ENCODE results near the gene GPC3.
"Not testable (repeated sequence)": the region's sequence is repeated elsewhere in the genome, so short reads cannot be mapped to it uniquely, and the experiment has no call there.

The GPC3 gene

DNA sequence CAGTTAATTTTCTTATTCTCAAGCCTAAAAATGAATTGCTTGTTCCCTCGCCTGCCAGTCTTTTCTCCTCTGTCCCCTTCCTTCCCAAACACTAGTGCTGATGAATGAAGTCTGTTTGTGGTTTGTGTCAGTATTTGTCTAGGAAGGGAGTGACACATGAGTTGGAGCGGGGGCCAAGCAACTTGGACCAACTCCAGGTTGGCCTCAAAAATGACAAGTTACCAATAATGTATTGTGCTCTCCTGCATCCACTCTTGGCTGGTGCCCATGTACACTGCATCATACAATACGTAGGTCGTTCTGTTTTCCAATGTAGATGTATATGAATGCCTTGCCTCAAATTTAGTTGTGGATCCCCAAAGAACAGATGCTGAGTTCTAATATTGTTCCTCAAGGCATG, 347.1 kb downstream of the GPC3 start:
- DNase-seq = no peak

DNA sequence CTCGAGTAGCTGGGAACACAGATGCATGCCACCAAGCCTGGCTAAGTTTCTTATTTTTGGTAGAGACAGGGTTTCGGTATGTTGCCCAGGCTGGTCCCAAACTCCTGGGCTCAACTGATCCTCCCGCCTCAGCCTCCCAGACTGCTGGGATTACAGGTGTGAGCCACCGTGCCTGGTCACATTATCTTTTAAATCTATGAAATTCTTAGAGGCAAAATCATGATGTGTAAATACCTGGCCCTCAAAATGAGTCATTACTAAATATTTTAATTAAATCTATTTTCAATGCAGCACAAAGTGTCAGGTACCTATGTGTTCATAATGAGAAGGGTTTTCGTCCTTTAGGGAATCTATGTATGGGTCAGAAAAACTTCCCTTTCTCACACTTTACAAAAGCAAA, 347.6 kb downstream of the GPC3 start:
- DNase-seq = no peak

DNA sequence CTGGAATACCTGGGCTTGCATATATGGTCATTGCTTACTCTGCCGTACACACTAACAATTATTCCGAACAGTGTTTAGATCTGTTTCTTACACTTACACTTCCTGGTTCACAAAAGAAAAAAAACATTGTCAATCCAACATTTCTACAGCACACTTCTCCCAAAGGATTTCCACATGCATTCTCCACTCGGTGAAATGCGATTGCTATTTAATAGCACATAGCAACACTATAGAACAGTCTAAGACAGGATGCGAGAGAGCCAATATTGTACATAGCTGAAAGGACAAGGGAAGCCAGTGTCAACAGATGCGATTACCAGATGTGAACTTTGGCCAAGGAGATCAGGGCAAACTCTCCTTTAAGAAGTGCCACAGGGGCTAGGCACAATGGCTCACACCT, 349.4 kb downstream of the GPC3 start:
- DNase-seq = no peak

GRCh38 chrX:133634416-133634815, 351.0 kb downstream of the GPC3 start:
- no peak for DNase-seq

GRCh38 chrX:133633950-133634349, 351.4 kb downstream of the GPC3 start:
- DNase-seq = no peak

DNA sequence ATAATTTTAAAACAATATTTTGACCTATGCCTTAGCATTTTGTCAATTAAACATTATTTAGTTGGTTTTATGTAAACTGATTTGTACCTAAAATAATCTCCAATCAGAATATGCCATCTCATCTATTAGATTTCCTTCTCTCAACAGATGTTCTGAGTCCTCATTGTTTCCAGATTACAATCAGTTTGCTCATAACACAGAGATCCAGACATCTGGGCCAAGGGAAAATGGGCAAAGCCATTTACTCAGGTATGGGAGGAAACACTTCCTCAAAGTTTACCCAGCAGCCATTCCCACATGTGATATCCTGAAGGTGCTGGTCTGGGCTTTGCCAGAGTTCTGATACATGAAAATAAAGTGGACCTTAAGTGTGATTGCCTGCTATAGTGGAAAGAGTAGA, 352.2 kb downstream of the GPC3 start:
- no peak for DNase-seq

- DNase-seq = no peak
Observed at GRCh38 chrX:133630362-133630761, 355.0 kb downstream of the GPC3 start.

GRCh38 chrX:133627673-133628072, 357.7 kb downstream of the GPC3 start:
- DNase-seq = no peak

GRCh38 chrX:133621384-133621783, 364.0 kb downstream of the GPC3 start:
- not testable (repeated sequence) for DNase-seq

DNA sequence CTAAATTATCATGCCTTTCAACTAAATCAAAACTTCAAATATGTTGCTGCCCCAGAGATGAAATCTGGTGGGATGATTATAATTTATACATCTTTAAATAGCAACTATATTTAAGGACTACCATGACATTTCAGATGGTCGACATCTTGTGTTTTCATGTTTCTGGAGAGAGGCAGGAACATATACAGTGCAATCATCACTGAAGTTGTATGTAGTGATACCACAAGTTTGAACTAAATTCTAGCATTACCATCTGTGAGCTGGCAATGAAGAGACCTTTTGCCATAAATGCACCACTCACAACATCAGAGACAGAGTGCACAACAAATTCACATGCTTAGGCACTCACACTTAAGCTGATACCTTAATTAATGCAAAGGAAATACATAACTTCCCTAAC, 373.7 kb downstream of the GPC3 start:
- no peak for DNase-seq

GRCh38 chrX:133610056-133610455, 375.3 kb downstream of the GPC3 start:
- no peak for DNase-seq

DNA sequence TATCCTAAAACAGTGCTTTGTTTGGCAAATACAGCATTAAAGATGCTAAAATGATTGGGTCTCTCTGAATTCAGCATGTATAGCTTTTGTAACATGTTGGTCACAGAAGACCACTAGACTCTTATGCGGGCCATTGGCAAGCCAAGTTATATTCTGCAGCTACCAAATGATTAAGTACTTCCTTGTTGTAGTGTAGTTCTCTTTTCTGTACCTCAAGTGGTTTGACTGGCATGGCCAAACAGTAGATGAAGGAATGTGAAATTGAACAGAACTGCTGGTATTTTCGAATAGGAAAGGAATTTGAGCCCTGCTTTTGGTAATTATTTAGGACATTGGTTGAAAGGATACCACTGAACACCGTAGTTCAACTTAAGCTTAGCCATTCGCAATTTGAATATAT, 376.2 kb downstream of the GPC3 start:
- DNase-seq = no peak

GRCh38 chrX:133608406-133608805, 377.0 kb downstream of the GPC3 start:
- DNase-seq = no peak

DNA sequence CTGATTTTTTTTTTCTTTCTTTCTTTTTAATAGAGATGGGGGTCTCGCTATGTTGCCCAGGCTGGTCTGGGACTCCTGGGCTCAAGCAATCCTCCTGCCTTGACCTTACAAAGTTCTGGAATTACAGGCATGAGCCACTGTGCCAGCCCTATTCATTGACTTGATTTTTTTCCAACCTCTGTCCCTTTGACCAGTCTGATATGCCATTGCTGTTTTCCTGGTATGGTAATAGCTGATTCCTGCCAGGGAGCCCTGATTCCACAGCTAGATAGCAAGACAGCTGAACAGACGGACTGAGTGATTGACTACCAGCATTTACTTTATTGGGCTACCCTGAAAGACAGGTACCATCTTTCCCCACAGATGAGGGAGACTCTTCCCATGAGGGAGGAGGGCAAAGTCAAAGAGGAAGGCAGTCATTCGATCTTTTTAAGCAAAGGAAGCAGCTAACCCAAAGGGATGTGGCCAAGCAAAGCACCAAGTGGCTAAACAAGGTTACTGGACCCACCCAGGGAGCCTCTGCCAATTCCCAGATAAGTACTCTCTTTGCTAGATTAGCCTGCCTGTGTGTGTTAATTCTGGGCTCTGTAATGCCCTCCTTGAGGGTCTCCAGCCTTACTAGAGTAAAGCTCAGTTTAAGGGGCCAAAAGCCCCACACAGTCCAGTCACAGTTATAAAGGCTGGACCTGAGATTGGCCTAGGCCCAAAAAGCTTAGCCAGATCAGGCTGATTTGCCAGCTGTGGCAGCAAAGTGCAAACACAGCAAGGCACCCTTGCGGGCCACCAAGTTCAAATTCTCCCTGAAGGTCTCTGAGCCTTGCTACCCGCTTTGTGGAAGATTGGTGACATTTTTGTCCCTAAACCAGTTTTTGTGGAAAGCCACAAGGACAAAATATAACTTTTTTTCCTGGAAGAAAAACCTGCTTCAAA, 377.7 kb downstream of the GPC3 start:
- no peak for DNase-seq

DNA sequence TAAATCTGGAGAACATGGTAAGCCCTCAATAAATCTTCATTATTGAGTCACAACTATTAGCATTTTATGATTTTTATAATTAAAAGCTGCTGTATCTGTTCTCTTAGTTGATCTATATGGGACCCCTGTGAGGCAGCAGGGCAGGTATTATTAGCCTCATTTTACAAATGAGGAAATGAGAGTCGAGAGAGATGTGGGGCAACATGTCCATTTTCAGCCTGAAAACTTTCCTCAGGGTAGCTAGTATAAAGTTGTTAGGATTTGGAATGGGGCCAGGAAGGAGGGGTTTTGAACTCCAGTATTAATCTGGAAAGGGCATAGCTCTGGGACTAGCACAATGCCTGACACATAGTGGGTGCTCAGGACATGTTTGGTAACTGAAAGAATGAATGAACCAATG, 378.4 kb downstream of the GPC3 start:
- DNase-seq = no peak

DNA sequence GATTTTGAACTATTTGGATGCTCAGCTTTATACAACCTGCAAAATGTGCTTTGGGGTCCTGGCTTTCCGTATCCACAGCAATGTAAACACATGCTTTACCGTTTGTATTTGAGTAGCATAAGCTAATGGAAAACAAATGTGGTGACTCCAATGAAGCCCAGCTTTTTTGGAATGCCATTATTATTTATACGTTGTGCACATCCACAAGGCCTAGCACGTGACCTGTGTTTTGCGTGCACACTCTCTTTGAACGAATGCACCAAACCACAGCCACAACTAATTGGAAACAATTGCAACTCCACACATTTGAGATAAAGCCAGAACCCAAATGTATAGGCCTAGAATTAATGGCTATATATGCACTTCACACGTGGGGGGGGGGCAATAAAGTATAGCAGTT, 380.6 kb downstream of the GPC3 start:
- DNase-seq = no peak

DNA sequence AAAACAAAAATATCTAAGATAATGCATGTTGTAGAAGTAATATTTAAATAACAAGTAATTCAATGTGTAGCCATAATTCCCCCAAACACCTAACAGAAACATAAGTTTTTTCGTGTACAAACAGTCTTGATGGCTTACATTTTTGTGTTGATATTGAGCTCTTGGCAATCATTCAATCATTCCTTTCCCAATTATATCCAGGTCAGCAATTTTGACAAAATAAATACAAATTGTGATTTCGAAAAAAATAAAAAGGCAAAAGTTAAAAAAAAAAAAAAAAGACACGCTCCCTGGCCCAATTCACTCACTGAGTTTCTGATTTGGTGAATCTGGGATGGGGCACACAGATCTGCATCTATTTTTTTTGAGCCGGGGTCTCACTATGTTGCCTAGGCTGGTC, 382.5 kb downstream of the GPC3 start:
- no peak for DNase-seq

- no peak for DNase-seq
Observed at GRCh38 chrX:133601116-133601515, 384.3 kb downstream of the GPC3 start.

DNA sequence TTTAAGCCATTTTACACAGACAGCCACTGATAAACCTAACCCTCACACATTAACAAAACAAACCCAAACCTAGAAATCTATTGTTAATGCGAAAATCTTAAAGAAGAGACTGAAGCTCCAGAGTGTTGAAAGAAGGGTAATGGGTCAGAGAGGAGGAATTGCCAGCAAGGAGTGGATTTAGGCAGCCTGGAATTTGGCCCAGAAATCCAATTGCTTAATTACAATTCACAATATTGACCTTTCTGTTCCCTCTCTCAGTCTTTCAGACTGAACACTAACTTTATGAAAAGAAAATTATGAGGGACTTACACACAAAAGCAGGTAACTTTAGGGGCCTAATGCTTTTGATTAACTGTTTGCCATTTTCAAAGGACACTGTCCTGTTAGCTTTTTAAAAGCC, 384.9 kb downstream of the GPC3 start:
- DNase-seq = no peak

- DNase-seq = no peak
Observed at GRCh38 chrX:133598601-133599335, 386.6 kb downstream of the GPC3 start.

DNA sequence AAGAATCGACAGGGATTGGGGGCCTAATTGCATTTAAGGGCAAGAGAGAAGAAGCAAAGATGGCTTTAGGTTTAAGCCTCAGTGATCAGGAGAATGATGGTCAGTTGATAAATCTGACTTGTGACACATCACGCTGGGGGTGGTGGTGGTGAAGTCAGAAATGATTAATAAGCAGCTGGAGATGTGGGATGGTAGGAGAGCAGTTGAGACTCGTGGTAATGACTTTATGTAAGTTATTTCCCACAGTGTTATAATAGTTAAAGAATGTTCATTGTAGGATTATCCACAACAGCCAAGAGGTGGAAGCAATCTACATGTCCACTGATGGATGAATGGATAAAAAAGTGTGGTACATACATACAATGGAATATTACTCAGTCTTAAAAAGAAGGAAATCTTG, 391.2 kb downstream of the GPC3 start:
- no peak for DNase-seq

DNA sequence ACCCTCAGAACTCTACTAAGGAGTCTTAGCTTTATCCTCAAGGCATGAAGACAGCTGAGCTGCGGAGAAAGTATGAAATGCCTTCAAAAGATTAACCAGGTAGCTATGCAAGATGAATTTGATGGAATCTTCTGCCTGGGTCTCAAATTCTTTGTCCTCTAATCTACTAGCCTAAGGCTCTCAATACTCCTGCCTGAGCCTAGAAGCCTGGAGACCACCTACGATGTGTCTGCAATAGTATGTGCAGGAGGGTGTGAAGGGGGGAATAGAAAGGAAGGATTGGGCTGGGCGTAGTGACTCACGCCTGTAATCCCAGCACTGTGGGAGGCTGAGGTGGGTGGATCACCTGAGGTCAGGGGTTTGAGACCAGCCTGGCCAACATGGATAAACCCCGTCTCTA, 391.9 kb downstream of the GPC3 start:
- DNase-seq = no peak

- DNase-seq = no peak
Observed at GRCh38 chrX:133590703-133591505, 394.5 kb downstream of the GPC3 start.

Measured in CD4-positive, alpha-beta T cell treated with Interleukin-4 for 1 hour (primary cell).